ENCODE results near the gene PUS3. TPM values are rescaled to one million over a fixed set of nuclear protein-coding genes. Genes with fewer than 3 reads are reported as not detected.

The PUS3 gene
- total RNA-seq, 2 experiments from 2014 or later, result 8.9 to 12.1 TPM

DNA sequence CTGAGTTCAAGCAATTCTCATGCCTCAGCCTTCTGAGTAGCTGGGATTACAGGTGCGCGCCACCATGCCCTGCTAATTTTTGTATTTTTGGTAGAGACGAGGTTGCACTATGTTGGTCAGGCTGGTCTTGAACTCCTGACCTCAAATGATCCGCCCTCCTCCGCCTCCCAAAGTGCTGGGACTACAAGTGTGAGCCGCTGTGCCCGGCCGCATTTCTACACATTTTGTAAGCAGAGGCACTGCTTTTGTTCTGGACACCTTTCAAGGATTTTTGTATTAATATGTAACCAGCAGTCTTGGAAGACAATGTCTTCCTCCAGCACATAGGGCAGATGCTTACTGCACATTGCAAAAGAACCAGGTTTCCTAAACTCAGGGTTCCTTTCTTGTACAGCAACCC is 31.5 kb upstream of the PUS3 start:
- H3K9me3 Mint-ChIP-seq, result no peaks in the 10 kb centered on the region
- CTCF ChIA-PET, result interaction anchor here (0.7 kb wide), 1 partner anchor 9 kb away, joined by 3 read pairs; no protein-coding TSS in a partner anchor
- H3K4me3 Mint-ChIP-seq, result no peak overlapping the region
- DNase-seq, result no peak
- peaks cover 13% of the 10 kb centered on the region for H3K4me1 Mint-ChIP-seq
- peaks cover 3% of the 10 kb centered on the region for H3K27me3 Mint-ChIP-seq
- H3K36me3 Mint-ChIP-seq (ENCODE audit: low read depth), result no peaks in the 10 kb centered on the region
- no peak overlapping the region for H3K27ac Mint-ChIP-seq
- POLR2A ChIA-PET, result no interaction called here

GRCh38 chr11:125933030-125933813 is 30.2 kb upstream of the PUS3 start:
- Mint-ChIP-seq H3K4me3 (no peak overlapping the region), H3K36me3 (ENCODE audit: low read depth) (no peaks in the 10 kb centered on the region), H3K27me3 (peaks cover 6% of the 10 kb centered on the region), H3K9me3 (no peaks in the 10 kb centered on the region), H3K4me1 (peaks cover 5% of the 10 kb centered on the region), H3K27ac (no peak overlapping the region)
- no peak for DNase-seq
- CTCF ChIA-PET, result no interaction called here
- POLR2A ChIA-PET, result no interaction called here

DNA sequence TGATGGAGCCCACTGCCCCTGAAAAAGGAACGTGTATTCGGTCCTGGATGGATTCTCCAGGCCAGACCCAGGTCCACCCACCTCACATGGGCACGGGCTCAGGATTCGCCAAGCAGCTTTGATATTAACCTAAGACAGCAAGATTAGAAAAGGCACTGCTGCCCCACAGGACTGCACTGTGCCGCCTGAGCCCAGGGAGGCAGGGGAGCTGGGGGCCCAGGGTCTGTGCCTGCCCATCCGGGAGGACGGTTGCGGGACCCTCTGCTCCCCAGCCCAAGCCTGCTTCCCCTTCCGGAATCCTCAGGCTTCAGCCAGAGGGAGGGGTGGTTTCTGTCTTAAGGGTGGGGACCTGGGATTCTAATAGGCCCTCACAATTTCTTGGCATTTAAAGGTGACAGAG is 29.3 kb upstream of the PUS3 start:
- Mint-ChIP-seq H3K27me3 (peaks cover 10% of the 10 kb centered on the region), H3K4me1 (no peaks in the 10 kb centered on the region), H3K4me3 (no peak overlapping the region), H3K9me3 (no peaks in the 10 kb centered on the region), H3K36me3 (ENCODE audit: low read depth) (no peaks in the 10 kb centered on the region), H3K27ac (no peak overlapping the region)
- ChIA-PET CTCF (no interaction called here), POLR2A (interaction anchor here (0.6 kb wide), 1 partner anchor 221 kb away, joined by 4 read pairs; no protein-coding TSS in a partner anchor)
- no peak for DNase-seq

DNA sequence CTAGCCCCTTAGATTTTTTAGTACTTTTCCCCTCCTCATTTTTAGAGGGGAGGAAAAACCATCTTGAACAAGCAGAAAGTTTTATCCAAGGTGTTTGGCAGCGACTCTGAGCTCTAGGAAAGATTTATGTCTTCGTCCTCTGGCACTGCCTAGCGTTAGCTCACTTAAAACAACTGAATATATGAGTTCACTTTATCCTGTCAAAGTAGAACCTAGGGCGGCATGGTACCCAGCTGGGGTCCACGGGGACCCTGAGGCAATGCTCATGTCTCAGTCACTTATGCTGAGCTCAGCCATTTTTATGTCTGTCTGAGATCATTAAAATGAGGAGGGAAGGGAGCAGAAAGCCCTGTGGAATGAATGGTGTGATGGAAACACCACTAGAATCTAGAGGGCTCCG is 28.7 kb upstream of the PUS3 start:
- H3K27ac Mint-ChIP-seq, result no peak overlapping the region
- ChIA-PET POLR2A (interaction anchor here (0.6 kb wide), 1 partner anchor 222 kb away, joined by 4 read pairs; no protein-coding TSS in a partner anchor), CTCF (no interaction called here)
- no peaks in the 10 kb centered on the region for H3K4me1 Mint-ChIP-seq
- H3K4me3 Mint-ChIP-seq, result no peak overlapping the region
- no peak for DNase-seq
- no peaks in the 10 kb centered on the region for H3K36me3 Mint-ChIP-seq (ENCODE audit: low read depth)
- H3K27me3 Mint-ChIP-seq, result peaks cover 10% of the 10 kb centered on the region
- no peaks in the 10 kb centered on the region for H3K9me3 Mint-ChIP-seq

DNA sequence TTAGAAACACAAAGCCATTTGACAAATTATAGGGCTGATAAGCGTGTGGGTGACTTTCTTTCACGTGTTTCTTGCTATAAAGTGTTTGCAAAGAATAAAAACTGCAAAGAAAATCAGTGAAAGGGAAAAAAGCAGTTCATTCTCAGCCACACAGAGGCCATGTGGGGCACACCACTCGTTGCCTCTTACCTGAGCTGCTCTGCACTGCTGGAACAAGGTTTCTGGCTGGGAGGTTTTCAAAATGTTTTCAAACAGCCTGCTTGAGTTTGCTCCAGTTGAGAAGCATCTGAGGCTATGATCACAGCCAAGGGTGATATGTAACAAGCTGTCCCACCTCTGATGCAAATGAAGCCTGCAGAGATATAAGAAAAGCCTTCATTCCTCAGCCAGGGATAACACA is 28.1 kb upstream of the PUS3 start:
- ChIA-PET CTCF (no interaction called here), POLR2A (no interaction called here)
- H3K27me3 Mint-ChIP-seq, result peaks cover 10% of the 10 kb centered on the region
- no peak overlapping the region for H3K27ac Mint-ChIP-seq
- DNase-seq, result no peak
- no peaks in the 10 kb centered on the region for H3K9me3 Mint-ChIP-seq
- no peaks in the 10 kb centered on the region for H3K36me3 Mint-ChIP-seq (ENCODE audit: low read depth)
- H3K4me1 Mint-ChIP-seq, result no peaks in the 10 kb centered on the region
- H3K4me3 Mint-ChIP-seq, result no peak overlapping the region

DNA sequence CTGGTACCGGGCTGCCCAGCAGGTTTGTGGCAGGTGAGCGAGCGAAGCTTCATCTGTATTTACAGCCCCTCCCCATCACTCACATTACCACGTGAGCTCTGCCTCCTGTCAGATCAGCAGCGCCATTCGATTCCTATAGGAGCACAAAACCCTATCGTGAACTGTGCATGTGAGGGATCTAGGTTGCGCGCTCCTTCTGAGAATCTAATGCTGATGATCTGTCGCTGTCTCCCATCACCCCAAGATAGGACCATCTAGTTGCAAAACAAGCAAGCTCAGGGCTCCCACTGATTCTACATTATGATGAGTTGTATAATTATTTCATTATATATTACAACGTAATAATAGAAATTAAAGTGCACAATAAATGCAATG is 27.1 kb upstream of the PUS3 start:
- no peak overlapping the region for H3K4me3 Mint-ChIP-seq
- no peak for DNase-seq
- ChIA-PET POLR2A (no interaction called here), CTCF (interaction anchor here (1.3 kb wide), 1 partner anchor 15 kb away, joined by 3 read pairs; no protein-coding TSS in a partner anchor)
- H3K9me3 Mint-ChIP-seq, result no peaks in the 10 kb centered on the region
- no peaks in the 10 kb centered on the region for H3K4me1 Mint-ChIP-seq
- H3K27me3 Mint-ChIP-seq, result peaks cover 12% of the 10 kb centered on the region
- H3K27ac Mint-ChIP-seq, result no peak overlapping the region
- H3K36me3 Mint-ChIP-seq (ENCODE audit: low read depth), result no peaks in the 10 kb centered on the region

DNA sequence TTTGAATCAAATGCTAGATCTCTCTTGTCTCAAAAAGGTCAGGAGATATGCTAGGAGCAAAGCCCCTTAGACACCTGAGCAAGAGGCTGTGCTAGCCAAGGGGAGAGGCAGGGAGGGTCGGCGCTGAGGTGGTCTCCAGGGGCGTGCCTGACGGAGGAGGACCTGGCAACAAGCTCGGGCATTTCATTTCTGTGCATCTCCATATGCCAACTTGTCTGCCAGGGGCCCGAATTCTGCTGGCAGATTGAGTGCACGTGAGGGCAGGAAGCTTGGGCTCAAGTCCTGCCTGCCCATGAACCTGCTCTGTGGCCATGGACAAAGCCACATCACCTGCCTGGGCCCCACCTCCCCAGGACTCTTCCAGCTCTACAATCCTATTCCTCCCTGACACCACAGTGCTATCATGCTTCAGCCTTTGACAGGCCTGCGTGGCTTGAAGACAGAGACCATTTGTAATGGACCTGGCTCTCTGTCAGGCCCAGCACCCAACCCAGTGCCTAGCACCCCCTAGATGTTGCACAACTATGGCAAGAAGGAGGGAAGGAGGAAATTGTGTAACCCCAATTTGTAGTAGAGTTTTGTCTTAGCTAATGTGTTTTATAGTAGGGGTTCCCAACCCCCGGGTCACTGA is 26.6 kb upstream of the PUS3 start:
- POLR2A ChIA-PET, result no interaction called here
- H3K27ac Mint-ChIP-seq, result no peak overlapping the region
- H3K9me3 Mint-ChIP-seq, result no peaks in the 10 kb centered on the region
- CTCF ChIA-PET, result interaction anchor here (1.3 kb wide), 1 partner anchor 16 kb away, joined by 3 read pairs; no protein-coding TSS in a partner anchor
- no peak for DNase-seq
- H3K36me3 Mint-ChIP-seq (ENCODE audit: low read depth), result no peaks in the 10 kb centered on the region
- H3K4me3 Mint-ChIP-seq, result no peak overlapping the region
- H3K27me3 Mint-ChIP-seq, result peaks cover 13% of the 10 kb centered on the region
- H3K4me1 Mint-ChIP-seq, result no peaks in the 10 kb centered on the region

GRCh38 chr11:125926682-125927081 is 23.7 kb upstream of the PUS3 start:
- Mint-ChIP-seq H3K27ac (no peak overlapping the region), H3K27me3 (peaks cover 13% of the 10 kb centered on the region), H3K36me3 (ENCODE audit: low read depth) (no peaks in the 10 kb centered on the region), H3K4me3 (no peak overlapping the region), H3K4me1 (no peaks in the 10 kb centered on the region), H3K9me3 (no peaks in the 10 kb centered on the region)
- DNase-seq, result no peak
- POLR2A ChIA-PET, result no interaction called here
- CTCF ChIA-PET, result no interaction called here

- no peaks in the 10 kb centered on the region for H3K4me1 Mint-ChIP-seq
- CTCF ChIA-PET, result no interaction called here
- no peaks in the 10 kb centered on the region for H3K36me3 Mint-ChIP-seq (ENCODE audit: low read depth)
- H3K27ac Mint-ChIP-seq, result no peak overlapping the region
- peaks cover 13% of the 10 kb centered on the region for H3K27me3 Mint-ChIP-seq
- H3K4me3 Mint-ChIP-seq, result no peak overlapping the region
- POLR2A ChIA-PET, result no interaction called here
- DNase-seq, result no peak
- no peaks in the 10 kb centered on the region for H3K9me3 Mint-ChIP-seq
Observed at GRCh38 chr11:125925804-125926203, 22.8 kb upstream of the PUS3 start.

DNA sequence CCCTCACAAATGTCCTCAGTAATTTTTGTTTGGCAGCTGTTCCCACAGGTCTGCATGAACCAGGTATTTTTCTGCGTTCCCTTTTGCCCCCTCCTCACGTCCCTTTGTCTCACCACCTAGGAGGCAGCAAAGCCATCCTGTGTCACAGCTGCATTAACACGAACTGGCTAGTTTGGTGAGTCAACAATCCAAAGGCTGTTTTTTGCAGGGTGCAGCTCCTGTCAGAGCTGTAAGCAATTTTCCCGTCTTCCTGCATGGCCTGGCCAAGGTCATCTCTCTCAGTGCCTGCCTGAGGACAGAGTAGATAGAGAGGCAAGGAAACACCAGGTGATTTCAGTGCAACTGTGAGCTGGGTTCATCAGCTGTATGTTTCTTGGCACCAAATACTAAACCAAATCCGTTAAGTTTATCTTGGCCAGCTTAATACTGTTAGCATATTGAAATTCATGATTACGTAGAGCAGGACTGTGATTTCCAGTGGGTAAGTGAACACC is 22.3 kb upstream of the PUS3 start:
- no peaks in the 10 kb centered on the region for H3K4me1 Mint-ChIP-seq

DNA sequence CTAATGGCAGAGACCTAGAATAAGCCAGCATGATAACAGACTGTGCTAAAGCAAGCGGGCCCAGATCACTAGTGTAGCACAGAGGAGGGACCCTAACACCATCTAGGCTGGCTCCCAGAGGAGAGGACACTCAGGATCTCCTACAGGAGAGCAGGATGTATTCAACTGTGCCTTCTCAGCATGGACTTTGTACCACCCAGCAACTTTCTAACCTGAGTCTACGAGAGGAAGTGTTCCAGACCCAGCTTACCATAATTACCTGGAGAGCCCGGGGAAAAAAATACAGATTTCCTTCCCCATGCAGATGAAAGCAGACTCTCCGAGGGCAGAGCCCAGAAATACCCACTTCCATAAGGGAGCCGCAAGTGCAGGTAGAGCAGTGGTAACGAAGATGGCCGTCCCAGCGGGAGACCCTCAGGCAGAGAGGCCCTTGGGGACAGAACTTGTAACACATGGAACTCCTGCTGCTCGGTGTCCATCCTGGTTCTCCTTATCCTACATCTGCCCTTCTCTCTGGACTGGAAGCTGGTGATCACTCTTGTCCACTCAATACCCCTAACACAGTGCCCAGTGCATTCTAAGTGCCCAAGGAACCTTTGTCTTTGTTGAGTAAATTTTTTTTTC is 21.5 kb upstream of the PUS3 start:
- POLR2A ChIA-PET, result no interaction called here
- H3K4me3 Mint-ChIP-seq, result no peak overlapping the region
- peaks cover 12% of the 10 kb centered on the region for H3K27me3 Mint-ChIP-seq
- H3K9me3 Mint-ChIP-seq, result no peaks in the 10 kb centered on the region
- no peaks in the 10 kb centered on the region for H3K36me3 Mint-ChIP-seq (ENCODE audit: low read depth)
- H3K27ac Mint-ChIP-seq, result no peak overlapping the region
- CTCF ChIA-PET, result interaction anchor here (1.3 to 1.4 kb wide), 2 partner anchors 9 to 21 kb away, joined by 4 to 5 read pairs; partner anchors contain the start of gene PUS3
- H3K4me1 Mint-ChIP-seq, result no peaks in the 10 kb centered on the region
- no peak for DNase-seq

More for the DNA sequence above, 22.3 kb upstream of the PUS3 start:
- ChIA-PET CTCF (interaction anchor here (0.6 to 1.3 kb wide), 2 partner anchors 10 to 465 kb away, joined by 3 to 5 read pairs; no protein-coding TSS in a partner anchor), POLR2A (no interaction called here)
- Mint-ChIP-seq H3K36me3 (ENCODE audit: low read depth) (no peaks in the 10 kb centered on the region), H3K9me3 (no peaks in the 10 kb centered on the region), H3K27me3 (peaks cover 15% of the 10 kb centered on the region), H3K4me3 (no peak overlapping the region), H3K27ac (no peak overlapping the region)
- DNase-seq, result no peak

GRCh38 chr11:125923633-125924032 is 20.6 kb upstream of the PUS3 start:
- ChIA-PET CTCF (interaction anchor here (0.6 to 1.4 kb wide), 6 partner anchors 18 to 1497 kb away, joined by 3 to 5 read pairs (median 3); partner anchors contain the start of gene PUS3), POLR2A (no interaction called here)
- H3K27me3 Mint-ChIP-seq, result peaks cover 13% of the 10 kb centered on the region
- no peak for DNase-seq
- H3K4me1 Mint-ChIP-seq, result no peaks in the 10 kb centered on the region
- no peaks in the 10 kb centered on the region for H3K9me3 Mint-ChIP-seq
- no peak overlapping the region for H3K27ac Mint-ChIP-seq
- no peaks in the 10 kb centered on the region for H3K36me3 Mint-ChIP-seq (ENCODE audit: low read depth)
- no peak overlapping the region for H3K4me3 Mint-ChIP-seq

DNA sequence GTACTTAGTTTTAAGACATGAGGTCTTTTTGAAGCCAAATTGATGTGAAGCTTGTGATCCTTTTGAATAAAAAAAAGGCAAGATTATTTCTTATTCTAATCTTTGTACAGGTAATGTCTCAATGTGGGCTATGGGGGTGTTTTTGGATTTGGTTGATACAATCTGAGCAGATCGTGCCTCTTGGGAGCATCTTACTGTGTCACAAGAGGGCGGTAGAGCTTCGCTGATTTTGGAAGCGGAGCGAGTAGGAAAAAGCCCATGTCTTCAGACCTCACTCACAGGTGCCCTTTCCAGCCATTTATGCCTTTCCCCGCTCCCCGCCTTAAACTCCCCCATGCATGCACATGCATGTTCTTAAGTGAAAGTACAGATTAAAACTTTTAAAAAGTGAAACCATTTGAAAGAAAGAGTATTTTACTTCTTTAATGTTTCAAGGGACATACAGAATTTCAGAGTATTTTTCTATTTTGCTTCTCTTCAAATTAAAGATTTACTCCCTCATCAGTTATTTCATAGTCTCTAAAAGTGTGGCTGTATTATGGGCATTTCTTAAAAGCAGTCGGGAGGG is 20.1 kb upstream of the PUS3 start:
- Mint-ChIP-seq H3K27ac (no peak overlapping the region), H3K4me1 (no peaks in the 10 kb centered on the region), H3K36me3 (ENCODE audit: low read depth) (no peaks in the 10 kb centered on the region), H3K9me3 (no peaks in the 10 kb centered on the region), H3K4me3 (no peak overlapping the region), H3K27me3 (peaks cover 17% of the 10 kb centered on the region)
- CTCF ChIA-PET, result interaction anchor here (0.6 to 1.4 kb wide), 7 partner anchors 19 to 1497 kb away, joined by 3 to 5 read pairs (median 3); partner anchors contain the start of gene PUS3
- POLR2A ChIA-PET, result no interaction called here
- DNase-seq, result peak; percentile 71

All from activated CD4-positive, alpha-beta T cell treated with anti-CD3 and anti-CD28 coated beads, Interleukin-2, amount 10 ng/mL, durations not matched to agents 7 days and 5 days (primary cell).